Activated gamma-delta T cell (primary cell): Measurements from ENCODE around the gene LRRC27.
"Not testable (repeated sequence)": the region's sequence is repeated elsewhere in the genome, so short reads cannot be mapped to it uniquely, and the experiment has no call there.

ENCODE experiments used
- DNase-seq: peaks from one replicate; lab custom pipeline; 2025; lab: John Stamatoyannopoulos, UW

The LRRC27 gene

GRCh38 chr10:132374612-132375011 is 42.6 kb downstream of the LRRC27 start:
- DNase-seq = no peak

GRCh38 chr10:132375116-132375794 is 43.3 kb downstream of the LRRC27 start:
- no peak for DNase-seq

GRCh38 chr10:132375795-132376297 is 43.9 kb downstream of the LRRC27 start:
- no peak for DNase-seq

GRCh38 chr10:132376394-132376851 is 44.4 kb downstream of the LRRC27 start:
- DNase-seq = no peak

GRCh38 chr10:132377326-132377725 is 45.3 kb downstream of the LRRC27 start:
- DNase-seq = no peak

GRCh38 chr10:132379026-132379425 is 47.0 kb downstream of the LRRC27 start:
- DNase-seq = not testable (repeated sequence)

GRCh38 chr10:132380986-132381385 is 49.0 kb downstream of the LRRC27 start:
- not testable (repeated sequence) for DNase-seq

GRCh38 chr10:132381741-132382140 is 49.7 kb downstream of the LRRC27 start:
- no peak for DNase-seq

GRCh38 chr10:132382231-132382922 is 50.4 kb downstream of the LRRC27 start:
- DNase-seq = no peak

GRCh38 chr10:132383101-132383500 is 51.1 kb downstream of the LRRC27 start:
- DNase-seq = no peak

GRCh38 chr10:132383751-132384196 is 51.8 kb downstream of the LRRC27 start:
- no peak for DNase-seq

GRCh38 chr10:132384618-132385388 is 52.8 kb downstream of the LRRC27 start:
- no peak for DNase-seq

GRCh38 chr10:132385389-132385667 is 53.3 kb downstream of the LRRC27 start:
- no peak for DNase-seq

- DNase-seq = no peak
Observed at GRCh38 chr10:132385721-132386418, 53.9 kb downstream of the LRRC27 start.

- DNase-seq = no peak
Observed at GRCh38 chr10:132386419-132386831, 54.4 kb downstream of the LRRC27 start.

GRCh38 chr10:132386896-132387295 is 54.9 kb downstream of the LRRC27 start:
- DNase-seq = not testable (repeated sequence)

GRCh38 chr10:132387764-132388210 is 55.8 kb downstream of the LRRC27 start:
- DNase-seq = peak; percentile 51

- DNase-seq = no peak
Observed at GRCh38 chr10:132388891-132389432, 57.0 kb downstream of the LRRC27 start.

- DNase-seq = no peak
Observed at GRCh38 chr10:132389433-132390169, 57.6 kb downstream of the LRRC27 start.

GRCh38 chr10:132390170-132390920 is 58.4 kb downstream of the LRRC27 start:
- no peak for DNase-seq
